ENCODE data around the gene F8. TPM values are rescaled to one million over a fixed set of nuclear protein-coding genes. Genes with fewer than 3 reads are reported as not detected.

The F8 gene
- 1 to 10 TPM; 2.7 to 2.9 TPM for total RNA-seq

- DNase-seq (ENCODE audit: low spot score) (no peak), ATAC-seq (no peak)
- H3K36me3 Mint-ChIP-seq: no peaks in the 10 kb centered on the region
- H3K27ac Mint-ChIP-seq: no peak within 1 kb of the TSS
- no peaks in the 10 kb centered on the region for H3K4me1 Mint-ChIP-seq (ENCODE audit: low read depth in 2 of 2)
- H3K9me3 Mint-ChIP-seq: no peaks in the 10 kb centered on the region
- no peak within 1 kb of the TSS for H3K4me3 Mint-ChIP-seq
- H3K27me3 Mint-ChIP-seq: peaks cover 0 to 25% of the 10 kb centered on the region in 2 donors
Observed at GRCh38 chrX:155022585-155022984, at the start of gene F8. Gene F8, minus strand, starts transcription at chrX:155022723. Its CDS starts 171 bp downstream, at chrX:155022552.

DNA sequence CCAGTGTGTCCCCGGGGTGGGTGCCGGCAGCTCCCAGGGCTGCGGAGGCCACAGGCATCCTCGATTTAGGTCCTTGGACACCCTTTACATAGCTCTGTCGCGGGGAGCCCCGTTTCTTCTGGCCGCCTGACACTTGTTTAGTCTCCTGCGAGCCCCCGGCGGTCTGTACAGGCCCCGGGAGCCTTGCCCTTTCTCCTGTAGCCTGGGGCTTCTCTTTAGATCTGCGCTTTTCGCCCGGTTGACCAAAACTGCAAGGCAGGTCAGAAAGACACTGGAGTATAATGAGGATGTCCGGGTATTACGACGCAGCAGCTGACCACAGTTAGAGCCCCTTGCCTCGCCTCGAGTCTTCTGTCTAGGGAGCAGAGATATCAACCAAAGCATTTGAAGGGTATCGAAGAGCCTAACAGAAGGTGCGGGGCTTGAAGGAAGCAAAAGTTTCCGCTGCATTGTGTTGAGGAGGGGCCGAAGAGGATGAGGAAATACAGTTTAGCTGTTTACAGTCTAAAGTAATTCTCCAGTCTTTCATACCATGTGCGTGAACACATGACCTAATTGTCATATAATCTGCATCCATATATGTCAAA, 49.3 kb upstream of the F8 start:
- H3K4me1 Mint-ChIP-seq (ENCODE audit: low read depth in 2 of 2): peaks cover 21 to 38% of the 10 kb centered on the region in 2 donors
- H3K27me3 Mint-ChIP-seq: peaks cover 0 to 6% of the 10 kb centered on the region in 2 donors
- peaks cover 22% of the 10 kb centered on the region for H3K36me3 Mint-ChIP-seq
- DNase-seq (ENCODE audit: low spot score) (no peak), ATAC-seq (no peak)
- H3K9me3 Mint-ChIP-seq: no peaks in the 10 kb centered on the region
- peak overlapping the region; percentile 78 to 82 for H3K27ac Mint-ChIP-seq
- peak overlapping the region; percentile 89 for H3K4me3 Mint-ChIP-seq

DNA sequence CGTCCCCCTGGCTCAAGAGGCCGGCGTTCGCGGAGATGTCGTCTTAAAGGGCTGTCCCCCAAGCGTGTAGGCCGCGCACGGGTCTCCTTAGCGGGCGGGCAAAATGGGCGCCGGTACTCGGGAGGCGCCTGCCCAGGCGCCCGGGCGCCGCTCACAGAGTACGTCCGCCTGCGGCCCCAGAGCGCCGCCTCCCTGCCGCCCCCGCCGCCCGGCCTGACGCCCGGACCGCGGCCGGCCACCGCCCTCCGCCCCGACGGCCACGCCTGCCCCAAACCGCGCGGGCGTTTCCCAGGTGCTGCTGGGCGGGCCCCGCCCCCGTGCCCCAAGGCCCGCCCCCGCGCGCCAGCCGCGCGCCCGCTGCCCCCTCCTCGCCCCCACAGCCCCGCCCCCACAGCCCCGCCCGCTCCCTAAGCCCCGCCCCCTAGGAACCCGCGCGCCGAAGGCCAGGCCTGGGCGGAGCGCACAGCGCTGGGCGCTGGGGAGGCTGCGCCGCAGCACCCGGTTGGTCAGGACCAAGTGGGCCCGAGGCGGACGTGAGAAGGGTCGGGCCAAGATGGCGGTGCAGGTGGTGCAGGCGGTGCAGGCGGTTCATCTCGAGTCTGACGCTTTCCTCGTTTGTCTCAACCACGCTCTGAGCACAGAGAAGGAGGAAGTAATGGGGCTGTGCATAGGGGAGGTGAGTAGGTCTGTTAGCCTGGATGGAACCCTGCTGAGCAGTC, 48.6 kb upstream of the F8 start, which contains the start of the genes BRCC3, CMC4 and MTCP1:
TSS of gene BRCC3 (plus strand) at position 534 of the 719 bp plus-strand sequence. CDS start at position 554, 20 bp downstream.
TSS of gene CMC4 (minus strand) at position 162 of the 719 bp plus-strand sequence. CDS start 7,113 bp downstream, outside the sequence.
TSS of gene MTCP1 (minus strand) at position 162 of the 719 bp plus-strand sequence. CDS start 5,126 bp downstream, outside the sequence.
- no peaks in the 10 kb centered on the region for H3K9me3 Mint-ChIP-seq
- H3K4me1 Mint-ChIP-seq (ENCODE audit: low read depth in 2 of 2): peaks cover 21 to 38% of the 10 kb centered on the region in 2 donors
- peak; percentile 93 for DNase-seq (ENCODE audit: low spot score)

DNA sequence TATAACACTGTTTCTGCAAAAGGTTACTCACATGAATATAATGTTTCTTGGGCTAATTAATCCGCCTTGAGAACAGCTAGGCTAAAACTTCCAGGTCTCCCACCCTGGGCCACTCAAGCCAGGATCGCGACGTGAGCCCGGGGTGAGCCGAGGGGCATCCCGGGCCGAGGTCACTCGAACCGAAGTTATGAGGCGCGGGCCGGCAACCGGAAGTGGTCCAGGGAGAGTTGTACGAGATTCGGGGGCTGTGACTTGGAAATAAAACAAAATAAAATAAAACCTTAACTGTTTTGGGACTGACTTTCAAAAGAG, 48.1 kb upstream of the F8 start:
- Mint-ChIP-seq H3K4me1 (ENCODE audit: low read depth in 2 of 2) (peaks cover 21 to 38% of the 10 kb centered on the region in 2 donors), H3K4me3 (peak overlapping the region; percentile 87), H3K36me3 (peaks cover 21% of the 10 kb centered on the region), H3K9me3 (no peaks in the 10 kb centered on the region), H3K27me3 (peaks cover 0 to 6% of the 10 kb centered on the region in 2 donors), H3K27ac (peak overlapping the region; percentile 71 to 82)
- peak in 1 of 2 donors; percentile 13 for ATAC-seq
- peak; percentile 62 for DNase-seq (ENCODE audit: low spot score)

More for the DNA sequence above, 48.6 kb upstream of the F8 start, which contains the start of the genes BRCC3, CMC4 and MTCP1:
- Mint-ChIP-seq H3K27me3 (peaks cover 0 to 6% of the 10 kb centered on the region in 2 donors), H3K4me3 (peak within 1 kb of the TSS; percentile 89), H3K36me3 (peaks cover 22% of the 10 kb centered on the region), H3K27ac (peak within 1 kb of the TSS; percentile 78 to 82)
- peak; percentile 96 to 97 for ATAC-seq

- no peak for ATAC-seq
- H3K4me3 Mint-ChIP-seq: peak overlapping the region; percentile 87
- H3K36me3 Mint-ChIP-seq: peaks cover 15% of the 10 kb centered on the region
- H3K27me3 Mint-ChIP-seq: peaks cover 0 to 6% of the 10 kb centered on the region in 2 donors
- peaks cover 23 to 32% of the 10 kb centered on the region in 2 donors for H3K4me1 Mint-ChIP-seq (ENCODE audit: low read depth in 2 of 2)
- no peaks in the 10 kb centered on the region for H3K9me3 Mint-ChIP-seq
- H3K27ac Mint-ChIP-seq: peak overlapping the region; percentile 71 to 82
- no peak for DNase-seq (ENCODE audit: low spot score)
Observed at GRCh38 chrX:155070038-155070437, 47.5 kb upstream of the F8 start.

DNA sequence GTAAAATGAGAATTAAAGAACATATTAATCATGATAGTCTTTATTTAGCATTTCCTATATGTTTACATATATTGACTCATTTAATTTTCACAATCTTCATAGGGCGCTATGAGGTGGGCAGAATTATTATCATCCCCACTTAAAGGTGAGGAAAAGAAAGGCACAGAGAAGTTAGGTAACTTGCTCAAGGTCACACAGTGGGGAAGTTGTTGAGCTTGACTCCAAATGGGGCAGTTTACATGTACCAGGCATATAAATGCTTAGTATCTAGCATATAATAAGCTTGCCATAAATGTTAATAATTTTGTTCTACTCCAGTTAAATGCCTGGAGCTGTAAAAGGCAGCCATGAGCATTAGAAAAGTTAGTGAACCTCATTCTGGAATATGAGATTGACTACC, 46.9 kb upstream of the F8 start:
- Mint-ChIP-seq H3K4me3 (peak overlapping the region; percentile 87), H3K4me1 (ENCODE audit: low read depth in 2 of 2) (peaks cover 23 to 29% of the 10 kb centered on the region in 2 donors), H3K36me3 (peaks cover 12% of the 10 kb centered on the region), H3K9me3 (no peaks in the 10 kb centered on the region), H3K27me3 (peaks cover 0 to 6% of the 10 kb centered on the region in 2 donors), H3K27ac (peak overlapping the region; percentile 71 to 82)
- DNase-seq (ENCODE audit: low spot score) (no peak), ATAC-seq (no peak)

DNA sequence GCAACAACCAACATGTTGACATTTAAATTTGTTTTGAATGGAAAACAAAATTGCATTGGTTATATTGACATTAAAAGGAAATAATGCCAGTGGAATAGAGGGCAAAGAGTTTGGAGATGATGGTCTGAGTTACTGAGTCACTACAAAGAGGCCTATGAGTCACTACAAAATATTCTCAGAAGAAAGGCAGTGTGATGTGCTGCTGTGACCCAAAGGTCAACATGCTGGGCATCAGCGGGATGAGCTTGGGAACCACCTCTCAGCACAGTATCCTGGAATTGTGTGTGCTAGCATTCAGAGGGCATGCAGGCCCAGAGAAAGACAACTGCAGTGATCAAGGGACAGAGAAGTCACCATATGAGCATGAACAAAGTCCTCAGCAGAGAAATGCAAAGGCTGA, 45.6 kb upstream of the F8 start:
- no peaks in the 10 kb centered on the region for H3K36me3 Mint-ChIP-seq
- H3K4me3 Mint-ChIP-seq: no peak overlapping the region
- H3K4me1 Mint-ChIP-seq (ENCODE audit: low read depth in 2 of 2): peaks cover 13 to 17% of the 10 kb centered on the region in 2 donors
- H3K9me3 Mint-ChIP-seq: no peaks in the 10 kb centered on the region
- no peak for ATAC-seq
- H3K27ac Mint-ChIP-seq: no peak overlapping the region
- DNase-seq (ENCODE audit: low spot score): no peak
- peaks cover 0 to 4% of the 10 kb centered on the region in 2 donors for H3K27me3 Mint-ChIP-seq

- H3K4me3 Mint-ChIP-seq: no peak overlapping the region
- H3K36me3 Mint-ChIP-seq: no peaks in the 10 kb centered on the region
- H3K27me3 Mint-ChIP-seq: peaks cover 0 to 4% of the 10 kb centered on the region in 2 donors
- no peaks in the 10 kb centered on the region for H3K9me3 Mint-ChIP-seq
- H3K4me1 Mint-ChIP-seq (ENCODE audit: low read depth in 2 of 2): peaks cover 8 to 11% of the 10 kb centered on the region in 2 donors
- no peak for DNase-seq (ENCODE audit: low spot score)
- ATAC-seq: no peak
- no peak overlapping the region for H3K27ac Mint-ChIP-seq
Observed at GRCh38 chrX:155065035-155065734, 42.7 kb upstream of the F8 start.

GRCh38 chrX:155061760-155062159, 39.2 kb upstream of the F8 start:
- H3K4me3 Mint-ChIP-seq: no peak overlapping the region
- no peaks in the 10 kb centered on the region for H3K9me3 Mint-ChIP-seq
- no peaks in the 10 kb centered on the region for H3K36me3 Mint-ChIP-seq
- H3K27ac Mint-ChIP-seq: no peak overlapping the region
- DNase-seq (ENCODE audit: low spot score): no peak
- peaks cover 0 to 7% of the 10 kb centered on the region in 2 donors for H3K4me1 Mint-ChIP-seq (ENCODE audit: low read depth in 2 of 2)
- H3K27me3 Mint-ChIP-seq: no peaks in the 10 kb centered on the region
- ATAC-seq: no peak

- peak overlapping the region; percentile 52 for H3K4me3 Mint-ChIP-seq
- H3K36me3 Mint-ChIP-seq: no peaks in the 10 kb centered on the region
- peak overlapping the region in 1 of 2 donors; percentile 33 for H3K27ac Mint-ChIP-seq
- H3K27me3 Mint-ChIP-seq: no peaks in the 10 kb centered on the region
- DNase-seq (ENCODE audit: low spot score) (peak; percentile 66), ATAC-seq (peak; percentile 71 to 83)
- H3K4me1 Mint-ChIP-seq (ENCODE audit: low read depth in 2 of 2): peaks cover 9 to 11% of the 10 kb centered on the region in 2 donors
- no peaks in the 10 kb centered on the region for H3K9me3 Mint-ChIP-seq
Observed at GRCh38 chrX:155056877-155057792, 34.6 kb upstream of the F8 start.

DNA sequence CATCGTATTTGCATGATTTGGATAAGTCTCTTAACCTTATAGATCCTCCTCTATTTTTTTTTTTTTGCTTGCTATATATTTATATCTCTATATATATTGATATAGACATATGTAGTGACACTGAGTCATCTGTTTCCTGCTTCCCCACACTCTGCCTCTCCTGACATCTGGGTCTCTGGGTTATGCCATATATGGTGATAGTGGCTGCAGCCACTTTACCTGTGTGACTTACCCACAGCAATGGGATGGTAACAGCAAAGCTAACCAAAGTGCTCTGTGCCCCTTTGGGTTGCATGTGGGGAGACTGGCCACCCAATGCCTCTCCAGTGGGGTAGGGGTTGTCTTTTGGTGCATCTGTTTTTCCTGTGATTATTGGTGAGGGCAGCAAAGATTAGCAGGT, 33.9 kb upstream of the F8 start:
- no peaks in the 10 kb centered on the region for H3K27me3 Mint-ChIP-seq
- no peak overlapping the region for H3K27ac Mint-ChIP-seq
- no peak for DNase-seq (ENCODE audit: low spot score)
- peak; percentile 26 to 46 for ATAC-seq
- no peaks in the 10 kb centered on the region for H3K9me3 Mint-ChIP-seq
- H3K36me3 Mint-ChIP-seq: peaks cover 4% of the 10 kb centered on the region
- H3K4me1 Mint-ChIP-seq (ENCODE audit: low read depth in 2 of 2): peaks cover 9 to 11% of the 10 kb centered on the region in 2 donors
- no peak overlapping the region for H3K4me3 Mint-ChIP-seq

- Mint-ChIP-seq H3K27ac (no peak overlapping the region), H3K4me3 (no peak overlapping the region), H3K4me1 (ENCODE audit: low read depth in 2 of 2) (peaks cover 9 to 11% of the 10 kb centered on the region in 2 donors), H3K27me3 (no peaks in the 10 kb centered on the region), H3K36me3 (peaks cover 5% of the 10 kb centered on the region), H3K9me3 (no peaks in the 10 kb centered on the region)
- ATAC-seq (no peak), DNase-seq (ENCODE audit: low spot score) (no peak)
Observed at GRCh38 chrX:155055494-155055893, 33.0 kb upstream of the F8 start.

GRCh38 chrX:155054255-155054654, 31.7 kb upstream of the F8 start:
- H3K4me1 Mint-ChIP-seq (ENCODE audit: low read depth in 2 of 2): peaks cover 9 to 11% of the 10 kb centered on the region in 2 donors
- H3K27ac Mint-ChIP-seq: no peak overlapping the region
- ATAC-seq (no peak), DNase-seq (ENCODE audit: low spot score) (no peak)
- H3K9me3 Mint-ChIP-seq: no peaks in the 10 kb centered on the region
- peaks cover 0 to 3% of the 10 kb centered on the region in 2 donors for H3K27me3 Mint-ChIP-seq
- peaks cover 5% of the 10 kb centered on the region for H3K36me3 Mint-ChIP-seq
- H3K4me3 Mint-ChIP-seq: no peak overlapping the region

Measured in natural killer cell treated with Interleukin-12 subunit alpha and Interleukin-12 subunit beta and Interleukin-15 and Interleukin-18, amount 100 ng/mL, for 72 hours (primary cell).